Hematopoietic multipotent progenitor cell treated with erythropoietin and hydrocortisone succinate and interleukin-3 and kit ligand, for 4 days (in vitro differentiated cells): ENCODE data around the gene RPGRIP1.
"Not testable (repeated sequence)": the region's sequence is repeated elsewhere in the genome, so short reads cannot be mapped to it uniquely, and the experiment has no call there.

Source experiments
- DNase-seq: peaks from one replicate; pipeline ENCODE4 v3.0.0-alpha.2; 2015

The RPGRIP1 gene

GRCh38 chr14:21258889-21259787 lies 20.7 kb upstream of the RPGRIP1 start:
- DNase-seq, result no peak

DNA sequence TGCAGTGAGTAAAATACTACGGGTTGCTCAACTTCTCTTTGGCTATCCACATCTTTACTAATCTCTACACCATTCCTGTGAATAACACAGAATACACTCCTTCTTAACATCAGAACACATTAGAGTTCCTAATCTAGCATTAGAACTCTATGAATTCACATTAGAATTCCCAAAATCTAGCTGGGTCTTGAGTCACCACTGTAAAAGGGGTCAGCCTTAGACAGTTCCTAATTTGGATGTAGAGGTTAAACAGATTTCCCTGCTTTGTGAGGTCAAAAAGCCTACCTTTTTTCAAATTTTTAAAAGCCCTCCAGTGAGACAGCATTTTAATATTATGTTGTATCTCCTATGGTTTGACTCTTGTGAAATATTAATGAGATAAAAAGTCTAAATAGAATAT lies 18.1 kb upstream of the RPGRIP1 start:
- DNase-seq, result no peak

GRCh38 chr14:21262410-21262809 lies 17.5 kb upstream of the RPGRIP1 start:
- no peak for DNase-seq

DNA sequence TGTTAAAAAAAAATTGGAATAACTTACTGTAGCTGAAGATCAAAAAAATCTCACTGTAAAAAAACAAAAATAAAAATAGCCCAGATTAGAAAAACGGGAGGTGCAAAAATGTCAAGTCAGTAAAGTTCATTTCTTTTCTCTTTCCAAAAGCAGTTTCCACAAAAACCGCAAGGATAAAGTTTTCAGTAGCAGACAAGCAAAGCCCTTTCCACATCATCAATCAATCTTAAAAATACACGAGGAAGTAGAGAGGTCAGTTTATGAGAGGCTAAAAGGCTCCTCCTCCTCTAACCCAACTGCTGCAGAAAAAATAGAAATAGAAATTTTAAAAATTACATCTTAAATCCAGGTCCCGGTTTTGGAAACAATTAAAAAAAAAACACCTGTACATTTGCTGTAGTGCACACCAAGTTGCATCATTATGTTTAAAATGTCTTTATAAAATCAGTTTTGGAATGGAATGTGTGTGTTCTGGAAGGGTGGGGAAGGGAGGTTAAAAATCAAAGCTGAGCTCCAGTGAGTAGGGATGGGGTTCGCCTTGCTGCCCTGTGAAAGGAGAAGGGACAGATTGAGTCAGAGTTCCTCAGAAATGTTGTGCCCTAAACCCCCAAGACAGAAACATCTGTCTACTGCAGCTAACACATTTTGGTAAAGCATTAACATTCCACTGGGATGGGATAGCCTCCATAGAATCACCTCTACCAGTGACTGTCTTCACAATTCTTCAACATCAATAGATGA lies 16.4 kb upstream of the RPGRIP1 start:
- DNase-seq, result peak; percentile 77

- DNase-seq, result peak; percentile 56
Measured at GRCh38 chr14:21264025-21264801, 15.7 kb upstream of the RPGRIP1 start.

DNA sequence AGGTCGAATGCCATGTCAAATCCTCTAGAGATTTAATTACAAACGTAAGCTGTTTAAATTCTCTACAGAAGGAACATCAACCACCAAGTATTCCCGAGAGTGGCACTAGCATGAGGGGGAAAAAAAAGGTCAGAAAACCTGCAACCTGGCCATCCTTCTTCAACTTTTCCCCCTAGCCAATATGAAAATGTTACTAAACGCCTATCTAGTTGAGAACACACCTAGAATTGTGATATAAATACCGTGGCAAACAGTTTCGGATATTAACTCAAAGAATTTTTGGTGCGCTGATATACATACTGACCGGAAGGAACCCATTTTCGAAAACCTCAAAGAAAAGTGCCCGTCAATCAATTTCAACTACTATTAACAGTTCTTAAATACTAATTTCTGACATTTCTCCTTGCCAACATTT lies 12.4 kb upstream of the RPGRIP1 start:
- peak; percentile 55 for DNase-seq

DNA sequence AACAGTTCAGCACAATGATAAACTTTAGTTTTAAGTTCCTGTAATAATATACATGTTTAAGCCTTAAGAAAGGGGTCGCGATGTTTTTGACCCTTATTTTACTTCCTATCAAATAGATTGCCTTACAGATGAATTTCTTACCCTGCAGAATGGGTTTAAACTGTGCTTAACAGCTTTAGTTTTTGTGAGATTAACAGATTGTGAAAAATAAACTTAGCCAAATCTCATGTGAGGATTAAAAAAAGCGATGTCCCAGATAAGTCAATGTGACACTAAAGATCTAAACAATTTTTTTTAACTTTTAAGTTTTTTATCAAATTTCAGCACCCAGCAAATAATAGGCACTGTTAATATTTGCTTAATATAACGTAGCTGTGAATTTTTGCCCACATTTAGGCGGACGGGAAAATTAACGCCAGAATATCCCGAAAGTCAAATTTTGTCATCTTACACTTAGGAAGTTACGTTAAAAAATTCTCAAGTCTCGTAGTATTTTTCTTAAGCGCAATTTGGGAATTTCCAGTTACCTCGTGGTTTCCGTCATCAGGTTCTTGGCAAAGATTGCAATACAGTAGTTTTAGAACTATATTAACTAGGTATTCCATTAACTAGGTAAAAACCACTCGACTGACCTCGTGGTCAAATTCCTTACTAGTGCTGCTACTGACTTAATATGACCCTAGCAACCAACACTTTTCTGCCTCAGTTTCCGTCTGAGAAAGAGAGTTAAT lies 11.8 kb upstream of the RPGRIP1 start:
- DNase-seq, result peak; percentile 35

- DNase-seq, result peak; percentile 89
Measured at GRCh38 chr14:21268617-21269251, 11.1 kb upstream of the RPGRIP1 start.

GRCh38 chr14:21269252-21270046 lies 10.4 kb upstream of the RPGRIP1 start, which contains the start of gene HNRNPC:
Gene HNRNPC, minus strand, starts transcription at chr14:21269442. Its CDS starts 35,249 bp downstream, at chr14:21234193.
- DNase-seq, result peak; percentile 100

- not testable (repeated sequence) for DNase-seq
Measured at GRCh38 chr14:21272661-21273060, 7.2 kb upstream of the RPGRIP1 start.

DNA sequence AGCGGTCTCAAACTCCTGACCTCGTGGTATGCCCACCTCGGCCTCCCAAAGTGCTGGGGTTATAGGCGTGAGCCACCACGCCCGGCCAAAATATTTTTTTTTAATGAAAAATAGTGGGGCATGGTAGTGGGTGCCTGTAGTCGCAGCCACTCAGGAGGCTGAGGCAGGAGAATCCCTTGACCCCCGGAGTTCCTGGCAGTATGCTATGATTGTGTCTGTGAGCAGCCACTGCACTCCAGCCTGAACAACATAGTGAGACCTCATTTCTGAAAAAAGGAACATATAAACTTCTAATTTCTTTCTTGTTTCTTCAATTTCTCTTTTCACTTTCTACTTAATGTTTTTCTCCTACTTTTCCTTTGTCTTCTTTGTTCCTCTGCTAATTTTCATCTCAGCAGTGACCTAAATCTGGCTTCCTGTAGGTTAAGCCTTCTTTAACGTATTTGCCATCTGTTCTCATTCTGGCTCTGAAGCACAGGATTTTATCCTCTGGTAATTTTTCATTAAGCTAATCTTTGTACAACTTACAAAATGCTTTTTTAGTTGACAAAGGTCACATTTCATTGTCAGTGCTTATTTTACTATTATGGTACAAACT lies 4.5 kb upstream of the RPGRIP1 start:
- DNase-seq, result no peak

- no peak for DNase-seq
Measured at GRCh38 chr14:21278632-21279031, 1.3 kb upstream of the RPGRIP1 start.

DNA sequence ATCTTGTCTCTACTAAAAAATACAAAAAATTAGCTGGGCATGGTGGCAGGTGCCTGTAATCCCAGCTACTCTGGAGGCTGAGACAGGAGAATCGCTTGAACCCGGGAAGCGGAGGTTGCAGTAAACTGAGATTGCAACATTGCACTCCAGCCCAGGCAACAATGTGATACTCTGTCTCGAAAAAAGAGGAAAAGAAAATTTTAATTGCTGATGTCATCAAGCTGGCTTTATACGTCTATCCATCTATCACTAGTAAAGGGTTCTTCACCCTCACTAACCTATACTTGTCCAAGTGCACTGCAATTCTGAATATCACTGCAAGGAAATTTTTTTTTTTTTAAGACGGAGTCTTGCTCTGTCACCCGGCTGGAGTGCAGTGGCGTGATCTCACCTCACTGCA lies 2.0 kb downstream of the RPGRIP1 start:
- not testable (repeated sequence) for DNase-seq

DNA sequence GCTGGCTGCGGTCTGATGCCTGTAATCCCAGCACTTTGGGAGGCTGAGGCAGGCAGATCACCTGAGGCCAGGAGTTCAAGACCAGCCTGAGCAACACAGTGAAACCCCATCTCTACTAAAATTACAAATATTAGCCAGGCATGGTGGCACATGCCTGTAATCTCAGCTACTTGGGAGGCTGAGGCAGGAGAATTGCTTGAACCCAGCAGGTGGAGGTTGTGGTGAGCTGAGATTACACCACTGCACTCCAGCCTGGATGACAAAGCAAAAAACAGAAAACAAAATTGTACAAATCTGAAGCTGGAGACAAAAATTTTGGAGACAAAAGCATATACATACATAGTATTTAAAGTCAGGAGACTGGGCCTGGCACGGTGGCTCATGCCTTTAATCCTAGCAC lies 6.6 kb downstream of the RPGRIP1 start:
- not testable (repeated sequence) for DNase-seq

- no peak for DNase-seq
Measured at GRCh38 chr14:21287168-21287567, 7.3 kb downstream of the RPGRIP1 start.

- DNase-seq, result not testable (repeated sequence)
Measured at GRCh38 chr14:21294026-21294425, 14.1 kb downstream of the RPGRIP1 start.

- DNase-seq, result no peak
Measured at GRCh38 chr14:21298358-21298757, 18.5 kb downstream of the RPGRIP1 start.

GRCh38 chr14:21299562-21300130 lies 19.8 kb downstream of the RPGRIP1 start:
- DNase-seq, result no peak

GRCh38 chr14:21300892-21301291 lies 21.0 kb downstream of the RPGRIP1 start:
- peak; percentile 70 for DNase-seq
